A673 (cell line): Measurements from ENCODE around the gene ANP32E.

Source experiments
- CTCF ChIP-seq: fragments of 300-800, 200-600 bp; sonication (generic); conservative IDR thresholded peaks from 2 replicates; pipeline ENCODE4 v1.5.1; 2017; ENCODE audit warnings: low read depth, mild to moderate bottlenecking, antibody characterized with exemption, low read length, moderate library complexity, mixed read lengths
- EZH2 ChIP-seq: fragments of 200-600 bp; sonication (generic); IDR thresholded peaks from 2 replicates; pipeline ENCODE4 v1.6.1; 2017; ENCODE audit warnings: borderline replicate concordance, low read depth, mild to moderate bottlenecking, mixed read lengths, antibody characterized with exemption, low read length; ENCODE audit not compliant: poor library complexity, severe bottlenecking

GRCh38 chr1:150271291-150271959, 35.5 kb upstream of the ANP32E start:
- no peak for TF ChIP-seq CTCF
- no peak for TF ChIP-seq EZH2
